GM23248 (cell line): ENCODE measurements around the gene POSTN. TPM values are rescaled to one million over a fixed set of nuclear protein-coding genes. Genes with fewer than 3 reads are reported as not detected.

ENCODE experiments used
- DNase-seq: peaks from one replicate; pipeline ENCODE4 v3.0.0-alpha.2; 2015
- H2AFZ ChIP-seq: fragments of 200-600 bp; sonication (generic); 2 replicates; pipeline ENCODE4 v1.6.1; 2016; ENCODE audit warnings: antibody characterized with exemption
- H3F3A ChIP-seq: fragments of 200-600 bp; sonication (generic); 2 replicates; pipeline ENCODE4 v1.6.1; 2016; ENCODE audit warnings: mild to moderate bottlenecking, antibody characterized with exemption, mixed run types; ENCODE audit not compliant: insufficient read depth
- H3K27ac ChIP-seq: fragments of 200-600 bp; sonication (generic); 2 replicates; pipeline ENCODE4 v1.5.1; 2016; ENCODE audit warnings: mild to moderate bottlenecking
- H3K27me3 ChIP-seq: fragments of 200-600 bp; sonication (generic); replicated peaks from 2 replicates; pipeline ENCODE4 v1.6.1; 2016; ENCODE audit warnings: mild to moderate bottlenecking; ENCODE audit not compliant: insufficient read depth
- H3K36me3 ChIP-seq: fragments of 200-600 bp; sonication (generic); 2 replicates; pipeline ENCODE4 v1.6.1; 2016; ENCODE audit warnings: low read depth, mild to moderate bottlenecking
- H3K4me1 ChIP-seq: fragments of 200-600 bp; sonication (generic); 2 replicates; pipeline ENCODE4 v1.6.1; 2016; ENCODE audit warnings: mild to moderate bottlenecking; ENCODE audit not compliant: insufficient read depth
- H3K4me2 ChIP-seq: fragments of 200-600 bp; sonication (generic); one replicate; pipeline ENCODE4 v1.6.1; 2016; ENCODE audit warnings: mild to moderate bottlenecking; ENCODE audit not compliant: unreplicated experiment
- H3K4me3 ChIP-seq: fragments of 200-600 bp; sonication (generic); 2 replicates; pipeline ENCODE4 v1.5.1; 2016; ENCODE audit warnings: mild to moderate bottlenecking
- H3K79me2 ChIP-seq: fragments of 200-600 bp; sonication (generic); 2 replicates; pipeline ENCODE4 v1.6.1; 2016; ENCODE audit warnings: mild to moderate bottlenecking; ENCODE audit not compliant: insufficient read depth
- H3K9ac ChIP-seq: fragments of 200-600 bp; sonication (generic); 2 replicates; pipeline ENCODE4 v1.6.1; 2016; ENCODE audit warnings: mild to moderate bottlenecking
- H3K9me2 ChIP-seq: fragments of 200-600 bp; sonication (generic); 2 replicates; pipeline ENCODE4 v1.6.1; 2016; ENCODE audit warnings: mixed run types, mild to moderate bottlenecking, moderate library complexity; ENCODE audit not compliant: insufficient read depth
- H3K9me3 ChIP-seq: fragments of 200-600 bp; sonication (generic); one replicate; pipeline ENCODE4 v1.6.1; 2017; ENCODE audit warnings: low read depth
- H4K20me1 ChIP-seq: fragments of 200-600 bp; sonication (generic); 2 replicates; pipeline ENCODE4 v1.6.0; 2016; ENCODE audit not compliant: insufficient read depth
- EZH2 ChIP-seq: fragments of 200-600 bp; sonication (generic); IDR thresholded peaks from 2 replicates; pipeline ENCODE4 v1.6.1; 2018; ENCODE audit warnings: antibody characterized with exemption, mild to moderate bottlenecking; ENCODE audit not compliant: insufficient read depth, poor library complexity, severe bottlenecking
- EZH2phosphoT487 ChIP-seq: fragments of 200-600 bp; sonication (generic); IDR thresholded peaks from 2 replicates; pipeline ENCODE4 v1.6.1; 2018; ENCODE audit warnings: antibody characterized with exemption, moderate library complexity, mild to moderate bottlenecking, low read depth; ENCODE audit not compliant: insufficient read depth
- WGBS, 2 experiments: methylation state at CpG; one replicate each; pipeline ENCODE4 v1.1.6; 2015 to 2017; ENCODE audit warnings: low lambda C conversion rate in 2 of 2, low coverage in 1 of 2; ENCODE audit errors: missing lambda C conversion rate in 2 of 2; 5-methylcytosine and 5-hydroxymethylcytosine counted together
- in situ Hi-C: fragments of 300-500 bp; cut with MboI; formaldehyde crosslinking; loops from 2 replicates; pipeline ENCODE4 v1.15.0; 2020
- polyA plus RNA-seq: library from polyadenylated mRNA; unstranded; fragments of >200 nt; fragmentation: Nextera tagmentation; extraction: Ambion mirVana; gene quantifications from 2 replicates; pipeline ENCODE4 v1.2.1, GENCODE V29; 2016
- total RNA-seq: library from RNA; depleted of rRNA; stranded (reverse); fragments of >200 nt; shearing (Covaris generic); gene quantifications from 2 replicates; pipeline ENCODE4 v1.2.3, GENCODE V29; 2014

The POSTN gene
- total and polyA plus RNA-seq, 2 experiments from 2014 or later, result 196 to 233 TPM

DNA sequence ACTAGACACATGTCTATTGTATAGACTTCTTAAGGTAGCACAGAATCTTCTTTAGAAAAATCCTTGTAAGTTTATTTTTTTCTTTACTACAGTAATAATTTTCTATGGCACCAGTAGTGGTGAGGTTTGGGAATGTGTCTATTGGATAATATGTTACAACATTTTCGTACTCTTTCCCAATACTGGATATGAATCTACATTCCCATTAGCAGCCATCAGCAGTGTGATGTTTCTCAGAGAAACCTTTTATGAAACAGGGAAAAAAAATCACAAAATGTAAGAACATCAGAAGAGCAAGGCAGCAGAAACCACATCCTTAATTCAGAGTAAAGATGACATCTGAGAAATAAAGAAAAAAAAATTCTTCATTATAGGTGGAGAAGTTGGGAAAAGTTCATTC lies 83.3 kb downstream of the POSTN start:
- TF ChIP-seq EZH2phosphoT487, result no peak
- no peak for TF ChIP-seq EZH2
- DNase-seq, result no peak
- H3K27ac ChIP-seq, result no peak overlapping the region

More for the DNA sequence above, 83.3 kb downstream of the POSTN start:
- H3K9ac ChIP-seq, result no peak overlapping the region
- no peaks in the 10 kb centered on the region for H3K36me3 ChIP-seq
- no peak overlapping the region for H3K4me2 ChIP-seq
- H3K9me3 ChIP-seq, result no peaks in the 10 kb centered on the region
- WGBS, 2 experiments, result 92 to 96% methylated on average over 1 of the region's 1 CpG
- H3K27me3 ChIP-seq, result no peaks in the 10 kb centered on the region
- H3F3A ChIP-seq, result no peaks in the 10 kb centered on the region
- no peaks in the 10 kb centered on the region for H3K4me1 ChIP-seq
- H4K20me1 ChIP-seq, result no peaks in the 10 kb centered on the region
- in situ Hi-C loops, result no loop called here
- no peak overlapping the region for H3K4me3 ChIP-seq
- H3K9me2 ChIP-seq, result no peaks in the 10 kb centered on the region
- H3K79me2 ChIP-seq, result no peaks in the 10 kb centered on the region
- no peak overlapping the region for H2AFZ ChIP-seq
